Stimulated activated effector memory CD8-positive, alpha-beta T cell treated with anti-CD3 and anti-CD28 coated beads, Interleukin-12 subunit alpha, Interleukin-12 subunit beta, amount 100 ng/mL, for 72 hours (primary cell): Measurements from ENCODE around the gene TCL1B.
A peak's percentile ranks its signal among the peaks of the same experiment; 100 is the strongest.

Experiments
- ATAC-seq: fragments of 150-1000 bp; cut with Tn5 transposase; 2 replicates; pipeline ENCODE4 v1.10.0; 2021
- DNase-seq, 2 donors: peaks; one replicate each; pipeline ENCODE4 v3.0.0; 2021 to 2022; ENCODE audit warnings: low spot score in 2 of 2
- H3K27ac Mint-ChIP-seq: one replicate; pipeline ENCODE4 v1.8.0; 2022; ENCODE audit warnings: mild to moderate bottlenecking, mixed read lengths
- H3K36me3 Mint-ChIP-seq: one replicate; pipeline ENCODE4 v1.8.0; 2022; ENCODE audit warnings: mild to moderate bottlenecking, mixed read lengths
- H3K4me1 Mint-ChIP-seq: one replicate; pipeline ENCODE4 v1.8.0; 2022; ENCODE audit warnings: mixed read lengths
- H3K4me3 Mint-ChIP-seq: one replicate; pipeline ENCODE4 v1.8.0; 2022; ENCODE audit warnings: mild to moderate bottlenecking, mixed read lengths
- H3K9me3 Mint-ChIP-seq: one replicate; pipeline ENCODE4 v1.8.0; 2022; ENCODE audit warnings: mixed read lengths

TCL1B gene

GRCh38 chr14:95686935-95687334 is 709 bp downstream of the TCL1B start:
- Mint-ChIP-seq H3K4me3 (no peak overlapping the region), H3K27ac (no peak overlapping the region), H3K9me3 (no peaks in the 10 kb centered on the region), H3K4me1 (no peaks in the 10 kb centered on the region), H3K36me3 (no peaks in the 10 kb centered on the region)
- ATAC-seq (no peak), DNase-seq (no peak)

GRCh38 chr14:95689441-95689840 is 3.2 kb downstream of the TCL1B start:
- H3K36me3 Mint-ChIP-seq, result no peaks in the 10 kb centered on the region
- H3K4me1 Mint-ChIP-seq, result no peaks in the 10 kb centered on the region

GRCh38 chr14:95690815-95691214 is 4.6 kb downstream of the TCL1B start:
- Mint-ChIP-seq H3K36me3 (no peaks in the 10 kb centered on the region), H3K4me3 (no peak overlapping the region), H3K9me3 (no peaks in the 10 kb centered on the region), H3K27ac (no peak overlapping the region), H3K4me1 (no peaks in the 10 kb centered on the region)
- ATAC-seq, result peak; percentile 15
- no peak for DNase-seq

More at GRCh38 chr14:95689441-95689840, 3.2 kb downstream of the TCL1B start:
- no peaks in the 10 kb centered on the region for H3K9me3 Mint-ChIP-seq
- ATAC-seq (no peak), DNase-seq (no peak)
- H3K27ac Mint-ChIP-seq, result no peak overlapping the region
- no peak overlapping the region for H3K4me3 Mint-ChIP-seq

- no peaks in the 10 kb centered on the region for H3K4me1 Mint-ChIP-seq
- no peak for ATAC-seq
These were observed 5.4 kb downstream of the TCL1B start for GRCh38 chr14:95691591-95691990.

GRCh38 chr14:95692109-95692508 is 5.9 kb downstream of the TCL1B start:
- Mint-ChIP-seq H3K27ac (no peak overlapping the region), H3K36me3 (no peaks in the 10 kb centered on the region), H3K4me1 (no peaks in the 10 kb centered on the region), H3K4me3 (no peak overlapping the region), H3K9me3 (no peaks in the 10 kb centered on the region)
- DNase-seq, result no peak
- ATAC-seq, result no peak

More at GRCh38 chr14:95691591-95691990, 5.4 kb downstream of the TCL1B start:
- H3K36me3 Mint-ChIP-seq, result no peaks in the 10 kb centered on the region
- no peak overlapping the region for H3K27ac Mint-ChIP-seq
- DNase-seq, result no peak
- no peak overlapping the region for H3K4me3 Mint-ChIP-seq
- no peaks in the 10 kb centered on the region for H3K9me3 Mint-ChIP-seq

- Mint-ChIP-seq H3K36me3 (no peaks in the 10 kb centered on the region), H3K4me3 (no peak overlapping the region), H3K27ac (no peak overlapping the region), H3K4me1 (no peaks in the 10 kb centered on the region), H3K9me3 (no peaks in the 10 kb centered on the region)
- DNase-seq (no peak), ATAC-seq (no peak)
These were observed 8.8 kb downstream of the TCL1B start for GRCh38 chr14:95695051-95695450.

GRCh38 chr14:95695913-95696312 is 9.7 kb downstream of the TCL1B start:
- no peak for ATAC-seq
- no peak overlapping the region for H3K27ac Mint-ChIP-seq
- peak in 1 of 2 donors; percentile 0 for DNase-seq

GRCh38 chr14:95696741-95697140 is 10.5 kb downstream of the TCL1B start:
- Mint-ChIP-seq H3K4me1 (no peaks in the 10 kb centered on the region), H3K36me3 (no peaks in the 10 kb centered on the region), H3K4me3 (no peak overlapping the region), H3K27ac (no peak overlapping the region), H3K9me3 (no peaks in the 10 kb centered on the region)
- ATAC-seq, result no peak
- no peak for DNase-seq

More at GRCh38 chr14:95695913-95696312, 9.7 kb downstream of the TCL1B start:
- no peaks in the 10 kb centered on the region for H3K4me1 Mint-ChIP-seq
- no peaks in the 10 kb centered on the region for H3K36me3 Mint-ChIP-seq
- no peak overlapping the region for H3K4me3 Mint-ChIP-seq
- H3K9me3 Mint-ChIP-seq, result no peaks in the 10 kb centered on the region

- no peak overlapping the region for H3K27ac Mint-ChIP-seq
- DNase-seq (no peak), ATAC-seq (no peak)
- H3K4me3 Mint-ChIP-seq, result no peak overlapping the region
- H3K4me1 Mint-ChIP-seq, result no peaks in the 10 kb centered on the region
- no peaks in the 10 kb centered on the region for H3K36me3 Mint-ChIP-seq
- H3K9me3 Mint-ChIP-seq, result no peaks in the 10 kb centered on the region
These were observed 11.5 kb downstream of the TCL1B start for GRCh38 chr14:95697764-95698163.

GRCh38 chr14:95698287-95698686 is 12.1 kb downstream of the TCL1B start:
- DNase-seq, result no peak
- Mint-ChIP-seq H3K36me3 (no peaks in the 10 kb centered on the region), H3K4me3 (no peak overlapping the region), H3K4me1 (no peaks in the 10 kb centered on the region), H3K27ac (no peak overlapping the region), H3K9me3 (no peaks in the 10 kb centered on the region)
- ATAC-seq, result no peak

GRCh38 chr14:95699412-95699811 is 13.2 kb downstream of the TCL1B start:
- ATAC-seq (no peak), DNase-seq (no peak)
- Mint-ChIP-seq H3K9me3 (no peaks in the 10 kb centered on the region), H3K4me3 (no peak overlapping the region), H3K4me1 (no peaks in the 10 kb centered on the region), H3K27ac (no peak overlapping the region), H3K36me3 (no peaks in the 10 kb centered on the region)

- DNase-seq (no peak), ATAC-seq (no peak)
- no peaks in the 10 kb centered on the region for H3K4me1 Mint-ChIP-seq
- H3K4me3 Mint-ChIP-seq, result no peak overlapping the region
- H3K9me3 Mint-ChIP-seq, result no peaks in the 10 kb centered on the region
- no peaks in the 10 kb centered on the region for H3K36me3 Mint-ChIP-seq
- no peak overlapping the region for H3K27ac Mint-ChIP-seq
These were observed 14.2 kb downstream of the TCL1B start for GRCh38 chr14:95700221-95700976.

GRCh38 chr14:95701846-95702221 is 15.6 kb downstream of the TCL1B start:
- Mint-ChIP-seq H3K4me3 (no peak overlapping the region), H3K4me1 (no peaks in the 10 kb centered on the region), H3K9me3 (no peaks in the 10 kb centered on the region), H3K36me3 (no peaks in the 10 kb centered on the region), H3K27ac (no peak overlapping the region)
- no peak for ATAC-seq
- DNase-seq, result no peak

- Mint-ChIP-seq H3K4me1 (no peaks in the 10 kb centered on the region), H3K9me3 (no peaks in the 10 kb centered on the region), H3K27ac (no peak overlapping the region), H3K36me3 (no peaks in the 10 kb centered on the region), H3K4me3 (no peak overlapping the region)
- DNase-seq (no peak), ATAC-seq (no peak)
These were observed 17.1 kb downstream of the TCL1B start for GRCh38 chr14:95703341-95703740.

- ATAC-seq, result no peak
- no peaks in the 10 kb centered on the region for H3K9me3 Mint-ChIP-seq
- H3K36me3 Mint-ChIP-seq, result no peaks in the 10 kb centered on the region
- H3K4me3 Mint-ChIP-seq, result no peak overlapping the region
- no peak overlapping the region for H3K27ac Mint-ChIP-seq
- no peaks in the 10 kb centered on the region for H3K4me1 Mint-ChIP-seq
- DNase-seq, result no peak
These were observed 17.6 kb downstream of the TCL1B start for GRCh38 chr14:95703805-95704204.

GRCh38 chr14:95705518-95705917 is 19.3 kb downstream of the TCL1B start:
- no peak overlapping the region for H3K27ac Mint-ChIP-seq
- DNase-seq (no peak), ATAC-seq (no peak)
- no peaks in the 10 kb centered on the region for H3K36me3 Mint-ChIP-seq
- no peak overlapping the region for H3K4me3 Mint-ChIP-seq
- H3K4me1 Mint-ChIP-seq, result no peaks in the 10 kb centered on the region
- H3K9me3 Mint-ChIP-seq, result no peaks in the 10 kb centered on the region
